CD4-positive, alpha-beta T cell treated with Interferon alpha-2 for 1 hour (primary cell): ENCODE data around the gene TP53RK.

Source experiments
- DNase-seq, 2 donors: peaks; one replicate each; pipeline ENCODE4 v3.0.0-alpha.2; 2020 to 2022

TP53RK gene

GRCh38 chr20:46689082-46689753 is at the start of gene TP53RK:
Gene TP53RK (minus strand): TSS chr20:46689444. CDS start chr20:46689414, 30 bp downstream.
- DNase-seq = peak; percentile 96 to 97

- no peak for DNase-seq
Observed at GRCh38 chr20:46735436-46735835, 46.2 kb upstream of the TP53RK start.

GRCh38 chr20:46731770-46732169 is 42.5 kb upstream of the TP53RK start:
- DNase-seq = no peak

GRCh38 chr20:46725186-46726165 is 36.2 kb upstream of the TP53RK start:
- DNase-seq = no peak

GRCh38 chr20:46724343-46724959 is 35.2 kb upstream of the TP53RK start:
- no peak for DNase-seq

- no peak for DNase-seq
Observed at GRCh38 chr20:46723039-46723438, 33.8 kb upstream of the TP53RK start.

GRCh38 chr20:46722450-46722849 is 33.2 kb upstream of the TP53RK start:
- DNase-seq = no peak

- DNase-seq = no peak
Observed at GRCh38 chr20:46721476-46721875, 32.2 kb upstream of the TP53RK start.

GRCh38 chr20:46720776-46721425 is 31.7 kb upstream of the TP53RK start:
- no peak for DNase-seq

GRCh38 chr20:46720019-46720418 is 30.8 kb upstream of the TP53RK start:
- no peak for DNase-seq

GRCh38 chr20:46717818-46718541 is 28.7 kb upstream of the TP53RK start:
- DNase-seq = no peak

GRCh38 chr20:46715292-46715756 is 26.1 kb upstream of the TP53RK start:
- no peak for DNase-seq

GRCh38 chr20:46713957-46714834 is 25.0 kb upstream of the TP53RK start:
- DNase-seq = no peak

GRCh38 chr20:46712056-46712636 is 22.9 kb upstream of the TP53RK start:
- DNase-seq = no peak

GRCh38 chr20:46710153-46710913 is 21.1 kb upstream of the TP53RK start:
- DNase-seq = no peak

- no peak for DNase-seq
Observed at GRCh38 chr20:46709459-46710152, 20.4 kb upstream of the TP53RK start, which contains the start of gene SLC2A10. Gene SLC2A10 (plus strand): TSS chr20:46709649. CDS start chr20:46709737, 88 bp downstream.

- no peak for DNase-seq
Observed at GRCh38 chr20:46709055-46709458, 19.8 kb upstream of the TP53RK start.

- no peak for DNase-seq
Observed at GRCh38 chr20:46708172-46708860, 19.1 kb upstream of the TP53RK start.
